Measurements from ENCODE around the gene SLC1A7.

DNA sequence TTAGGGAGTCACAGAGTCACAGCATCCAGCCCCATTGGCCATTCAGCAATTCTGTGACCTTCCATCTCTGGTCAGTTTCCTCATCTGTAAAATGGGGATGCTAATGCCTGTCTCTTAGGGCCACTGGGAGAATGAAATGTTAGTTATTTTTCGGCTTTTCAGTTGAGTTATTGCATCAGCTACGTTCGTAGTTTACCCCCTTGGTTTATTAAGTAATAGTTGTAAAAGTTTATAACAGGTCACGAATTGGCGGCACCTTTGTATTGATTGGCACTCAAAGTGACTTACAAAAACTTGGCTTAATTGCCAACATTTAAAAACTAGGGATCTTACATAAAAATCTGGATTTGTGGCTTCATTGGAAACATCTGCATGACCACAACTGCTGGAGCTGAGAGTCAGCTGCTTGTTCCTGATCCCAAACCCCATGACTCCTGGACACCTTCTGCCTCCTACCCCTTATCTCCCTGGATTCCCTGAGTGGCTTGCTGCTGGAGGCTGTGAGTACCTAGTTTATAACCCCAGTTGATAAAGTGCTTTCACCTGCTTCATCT lies 23.0 kb upstream of the SLC1A7 start:
- TF ChIP-seq POLR2AphosphoS5 (IDR thresholded peaks at IDR 0.05), result no peak
- TF ChIP-seq, protein P1, sequence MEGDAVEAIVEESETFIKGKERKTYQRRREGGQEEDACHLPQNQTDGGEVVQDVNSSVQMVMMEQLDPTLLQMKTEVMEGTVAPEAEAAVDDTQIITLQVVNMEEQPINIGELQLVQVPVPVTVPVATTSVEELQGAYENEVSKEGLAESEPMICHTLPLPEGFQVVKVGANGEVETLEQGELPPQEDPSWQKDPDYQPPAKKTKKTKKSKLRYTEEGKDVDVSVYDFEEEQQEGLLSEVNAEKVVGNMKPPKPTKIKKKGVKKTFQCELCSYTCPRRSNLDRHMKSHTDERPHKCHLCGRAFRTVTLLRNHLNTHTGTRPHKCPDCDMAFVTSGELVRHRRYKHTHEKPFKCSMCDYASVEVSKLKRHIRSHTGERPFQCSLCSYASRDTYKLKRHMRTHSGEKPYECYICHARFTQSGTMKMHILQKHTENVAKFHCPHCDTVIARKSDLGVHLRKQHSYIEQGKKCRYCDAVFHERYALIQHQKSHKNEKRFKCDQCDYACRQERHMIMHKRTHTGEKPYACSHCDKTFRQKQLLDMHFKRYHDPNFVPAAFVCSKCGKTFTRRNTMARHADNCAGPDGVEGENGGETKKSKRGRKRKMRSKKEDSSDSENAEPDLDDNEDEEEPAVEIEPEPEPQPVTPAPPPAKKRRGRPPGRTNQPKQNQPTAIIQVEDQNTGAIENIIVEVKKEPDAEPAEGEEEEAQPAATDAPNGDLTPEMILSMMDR (IDR thresholded peaks at IDR 0.05), result no peak

All from sigmoid colon (tissue), 4 donors.